B cell (primary cell): ENCODE measurements around the gene TNNT1.

Experiments
- CTCF ChIP-seq: fragments of 200-600 bp; IDR thresholded peaks from one replicate; pipeline ENCODE4 v1.8.0; 2022; ENCODE audit warnings: antibody characterized with exemption, mild to moderate bottlenecking
- EZH2 ChIP-seq: IDR thresholded peaks from 2 replicates; pipeline ENCODE4 v1.6.1; 2012; ENCODE audit warnings: borderline replicate concordance, low read depth, mild to moderate bottlenecking, moderate library complexity, low read length; ENCODE audit not compliant: insufficient read depth, poor library complexity, severe bottlenecking

GRCh38 chr19:55173714-55174409 is 24.9 kb upstream of the TNNT1 start:
- TF ChIP-seq CTCF (no peak), EZH2 (peak; percentile 18)
